GM10266 (cell line): Measurements from ENCODE around the gene FEN1.

Experiments used
- DNase-seq: peaks from one replicate; pipeline ENCODE4 v3.0.0; 2012; ENCODE audit errors: extremely low spot score
- TF ChIP-seq, protein P1 (sequence below): IDR thresholded peaks from 2 replicates; pipeline ENCODE4 v1.5.1; 2012; ENCODE audit warnings: mild to moderate bottlenecking, low read depth; ENCODE audit not compliant: control insufficient read depth, insufficient read depth; ENCODE audit errors: missing control alignments

Gene FEN1

DNA sequence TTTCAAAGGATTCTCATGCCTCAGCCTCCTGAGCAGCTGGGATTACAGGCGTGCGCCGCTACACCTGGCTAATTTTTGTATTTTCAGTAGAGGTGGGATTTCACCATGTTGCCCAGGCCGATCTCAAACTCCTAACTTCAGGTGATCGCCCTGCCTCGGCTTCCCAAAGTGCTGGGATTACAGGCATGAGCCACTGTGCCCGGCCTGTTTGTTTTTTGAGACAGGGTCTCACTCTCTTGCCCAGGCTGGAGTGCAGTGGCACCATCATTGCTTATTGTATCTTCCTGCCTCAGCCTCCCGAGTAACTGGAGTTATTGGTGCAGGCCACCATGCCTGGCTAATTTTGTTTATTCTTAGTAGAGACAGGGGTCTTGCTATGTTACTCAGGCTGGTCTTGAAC lies 43.5 kb downstream of the FEN1 start:
- no peak for DNase-seq
- TF ChIP-seq, protein P1, sequence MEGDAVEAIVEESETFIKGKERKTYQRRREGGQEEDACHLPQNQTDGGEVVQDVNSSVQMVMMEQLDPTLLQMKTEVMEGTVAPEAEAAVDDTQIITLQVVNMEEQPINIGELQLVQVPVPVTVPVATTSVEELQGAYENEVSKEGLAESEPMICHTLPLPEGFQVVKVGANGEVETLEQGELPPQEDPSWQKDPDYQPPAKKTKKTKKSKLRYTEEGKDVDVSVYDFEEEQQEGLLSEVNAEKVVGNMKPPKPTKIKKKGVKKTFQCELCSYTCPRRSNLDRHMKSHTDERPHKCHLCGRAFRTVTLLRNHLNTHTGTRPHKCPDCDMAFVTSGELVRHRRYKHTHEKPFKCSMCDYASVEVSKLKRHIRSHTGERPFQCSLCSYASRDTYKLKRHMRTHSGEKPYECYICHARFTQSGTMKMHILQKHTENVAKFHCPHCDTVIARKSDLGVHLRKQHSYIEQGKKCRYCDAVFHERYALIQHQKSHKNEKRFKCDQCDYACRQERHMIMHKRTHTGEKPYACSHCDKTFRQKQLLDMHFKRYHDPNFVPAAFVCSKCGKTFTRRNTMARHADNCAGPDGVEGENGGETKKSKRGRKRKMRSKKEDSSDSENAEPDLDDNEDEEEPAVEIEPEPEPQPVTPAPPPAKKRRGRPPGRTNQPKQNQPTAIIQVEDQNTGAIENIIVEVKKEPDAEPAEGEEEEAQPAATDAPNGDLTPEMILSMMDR, result no peak

DNA sequence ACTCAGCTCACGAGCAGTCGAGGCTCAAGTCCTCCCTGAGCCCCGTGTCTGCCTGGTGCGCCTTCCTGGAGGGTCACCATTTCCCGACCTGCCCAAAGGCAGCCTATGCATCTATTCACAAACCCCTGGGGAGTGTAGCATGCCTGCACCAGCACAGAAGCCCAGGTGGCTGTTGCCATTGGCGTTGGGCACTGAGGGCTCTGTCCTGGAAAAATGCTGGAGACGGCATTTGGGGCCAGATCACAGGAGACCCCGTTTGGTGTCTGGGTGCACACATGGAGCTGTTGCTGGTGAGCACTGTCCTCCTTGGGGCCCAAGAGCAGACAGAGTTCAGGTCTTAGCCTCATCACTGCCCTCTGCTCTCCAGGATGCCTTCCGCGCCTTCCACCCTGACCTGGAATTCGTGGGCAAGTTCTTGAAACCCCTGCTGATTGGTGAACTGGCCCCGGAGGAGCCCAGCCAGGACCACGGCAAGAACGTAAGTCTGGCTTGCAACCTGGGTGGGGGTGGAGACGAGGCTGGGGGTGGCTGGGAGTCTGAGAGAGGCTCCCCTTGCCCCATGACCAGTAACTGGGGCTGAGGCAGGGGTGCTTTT lies 44.8 kb downstream of the FEN1 start:
- no peak for DNase-seq
- TF ChIP-seq, protein P1, result no peak

DNA sequence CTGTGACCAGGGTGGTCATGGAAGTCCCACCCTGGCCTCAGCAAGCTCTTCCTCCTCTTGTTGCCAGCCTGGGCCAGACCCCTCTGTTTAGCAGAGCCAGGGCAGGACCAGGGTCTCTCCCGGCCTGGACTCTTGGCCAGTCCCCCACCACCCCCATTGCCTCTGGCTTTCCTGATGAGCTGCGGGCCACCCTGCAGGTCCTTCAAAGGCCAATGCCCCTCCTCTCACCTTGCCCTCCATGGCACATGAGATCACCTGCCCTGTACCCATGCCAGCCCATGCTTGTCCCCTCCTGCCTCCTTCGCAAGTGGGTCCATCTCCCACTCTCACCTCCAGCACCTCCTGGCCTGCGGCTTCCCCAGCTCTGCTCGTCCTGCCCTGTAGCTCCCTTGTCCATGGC lies 45.8 kb downstream of the FEN1 start:
- DNase-seq, result no peak
- TF ChIP-seq, protein P1, result no peak

DNA sequence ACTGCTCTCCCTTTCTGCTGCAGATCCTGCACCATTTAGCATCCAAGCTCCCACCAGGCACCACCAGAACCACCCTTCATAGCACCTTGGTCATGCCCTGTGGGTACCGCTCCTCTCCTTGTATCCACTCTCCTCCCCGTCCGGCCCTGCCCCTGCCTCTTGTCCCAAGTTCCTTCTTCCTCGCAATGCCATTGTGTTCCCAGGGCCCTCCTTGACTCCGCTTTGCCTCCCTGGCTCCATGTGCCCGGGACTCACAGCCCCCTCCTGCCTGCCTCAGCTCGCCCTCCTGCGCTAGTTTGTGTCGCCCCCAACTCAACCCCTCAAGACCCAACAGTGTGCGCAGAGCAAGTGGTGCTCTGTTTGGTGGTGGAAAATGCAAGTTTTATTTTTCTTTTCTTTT lies 46.2 kb downstream of the FEN1 start:
- TF ChIP-seq, protein P1, result no peak
- no peak for DNase-seq

DNA sequence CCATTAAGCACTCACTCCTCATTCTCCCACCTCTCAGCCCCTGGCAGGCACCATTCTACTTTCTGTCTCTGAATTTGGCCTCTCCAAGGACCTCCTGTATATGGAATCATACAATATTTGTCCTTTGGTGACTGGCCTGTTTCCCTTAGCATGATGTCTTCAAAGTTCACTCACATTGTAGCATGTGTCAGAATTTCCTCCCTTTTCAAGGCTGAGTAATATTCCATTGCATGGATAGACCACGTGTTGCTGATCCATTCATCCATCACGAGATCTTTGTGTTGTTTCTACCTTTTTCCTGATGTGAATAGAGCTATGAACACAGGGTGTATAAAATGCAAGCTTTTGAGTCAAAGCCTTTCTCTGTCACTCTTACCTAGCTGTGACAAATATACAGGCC lies 47.0 kb downstream of the FEN1 start:
- no peak for DNase-seq
- TF ChIP-seq, protein P1, result no peak

DNA sequence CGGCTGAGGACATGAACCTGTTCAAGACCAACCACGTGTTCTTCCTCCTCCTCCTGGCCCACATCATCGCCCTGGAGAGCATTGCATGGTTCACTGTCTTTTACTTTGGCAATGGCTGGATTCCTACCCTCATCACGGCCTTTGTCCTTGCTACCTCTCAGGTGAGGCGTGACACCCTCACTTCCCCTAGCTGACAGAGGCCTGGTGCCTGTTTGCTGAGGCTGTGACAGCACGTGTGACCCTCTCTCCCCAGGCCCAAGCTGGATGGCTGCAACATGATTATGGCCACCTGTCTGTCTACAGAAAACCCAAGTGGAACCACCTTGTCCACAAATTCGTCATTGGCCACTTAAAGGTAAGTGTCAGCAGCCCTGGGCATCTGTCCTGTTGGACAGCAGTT lies 47.7 kb downstream of the FEN1 start:
- TF ChIP-seq, protein P1, result no peak
- no peak for DNase-seq

DNA sequence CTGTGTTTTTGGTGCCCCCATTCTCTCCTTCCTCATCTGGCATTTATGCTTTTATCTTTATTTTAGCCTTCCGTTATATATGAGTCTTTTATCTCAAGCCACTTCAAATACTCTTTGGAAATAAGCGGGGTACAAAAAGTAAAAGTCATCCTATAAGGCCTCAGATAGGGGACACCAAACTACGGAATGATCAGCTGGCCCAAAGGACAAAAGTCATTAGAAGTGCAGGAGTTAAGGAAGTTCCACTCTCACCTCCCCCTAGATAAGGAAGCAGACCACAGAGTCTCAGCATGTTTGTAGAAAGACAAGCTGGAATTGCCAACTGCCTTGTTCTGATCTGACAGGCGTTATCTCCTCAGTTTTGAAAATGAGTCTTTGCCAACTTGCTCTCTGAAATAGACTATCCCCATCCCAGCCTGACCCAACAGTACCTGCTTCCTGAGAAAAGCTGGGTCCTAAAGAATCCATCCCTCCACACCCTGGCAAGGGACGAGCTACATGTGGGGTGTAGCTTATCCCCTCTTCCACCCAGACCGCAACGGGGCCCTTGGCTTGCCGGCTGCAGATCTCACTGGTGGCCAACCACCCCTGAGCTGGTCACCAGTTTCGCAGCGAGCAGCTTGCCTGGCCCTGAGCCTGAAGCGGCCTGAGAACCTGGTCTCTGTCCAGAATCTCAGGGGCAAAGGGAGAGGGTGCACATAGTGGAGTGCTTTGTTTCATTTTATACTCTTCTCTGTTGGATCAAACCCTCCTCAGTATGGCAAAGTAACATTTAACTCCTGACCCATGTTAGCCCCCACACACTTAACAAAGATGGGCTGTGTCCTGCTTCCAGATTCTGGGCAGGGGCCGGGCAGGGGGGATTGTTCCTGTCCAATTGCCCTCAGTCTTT lies 49.2 kb downstream of the FEN1 start:
- TF ChIP-seq, protein P1, result no peak
- no peak for DNase-seq
